Kidney (tissue), 14 donors: ENCODE data around the gene TRIM72. TPM values are rescaled to one million over a fixed set of nuclear protein-coding genes. Genes with fewer than 3 reads are reported as not detected.

Source experiments
- DNase-seq, 5 donors: peaks; one replicate each; pipeline ENCODE4 v3.0.0-alpha.2; 2013 to 2020
- FAIRE-seq: peaks from 2 replicates; lab custom pipeline; 2012; peaks lifted over from hg19 to GRCh38; lab: Jason Lieb, UNC
- H3K27ac ChIP-seq, 2 donors: one replicate each; pipeline ENCODE4 v1.7.0; 2013; ENCODE audit warnings: low read depth in 2 of 2, low read length in 2 of 2, inconsistent platforms in 1 of 2
- H3K27me3 ChIP-seq: one replicate; pipeline ENCODE4 v1.7.1; 2013; ENCODE audit warnings: low read length, inconsistent platforms; ENCODE audit not compliant: control insufficient read depth, insufficient read depth
- H3K36me3 ChIP-seq, 3 donors: one replicate each; pipeline versions ENCODE4 v1.7.0 to v1.7.1; 2013; ENCODE audit warnings: low read length in 3 of 3, control low read depth in 1 of 3, inconsistent platforms in 1 of 3; ENCODE audit not compliant: insufficient read depth in 3 of 3, control insufficient read depth in 2 of 3
- H3K4me1 ChIP-seq, 3 donors: one replicate each; pipeline versions ENCODE4 v1.7.0 to v1.7.1; 2013; ENCODE audit warnings: low read length in 3 of 3, inconsistent platforms in 1 of 3, low read depth in 1 of 3; ENCODE audit not compliant: control insufficient read depth in 2 of 3, insufficient read depth in 2 of 3
- H3K4me3 ChIP-seq, 3 donors: one replicate each; pipeline versions ENCODE4 v1.7.0 to v1.8.1; 2013; ENCODE audit warnings: low read length in 3 of 3, control low read depth in 1 of 3, inconsistent platforms in 1 of 3
- H3K9ac ChIP-seq, 3 donors: one replicate each; pipeline versions ENCODE4 v1.7.0 to v1.7.1; 2013; ENCODE audit warnings: low read length in 3 of 3, control low read depth in 1 of 3, inconsistent platforms in 1 of 3
- H3K9me3 ChIP-seq, 3 donors: one replicate each; pipeline versions ENCODE4 v1.7.0 to v1.7.1; 2013; ENCODE audit warnings: low read length in 3 of 3, control low read depth in 1 of 3, inconsistent platforms in 1 of 3; ENCODE audit not compliant: control insufficient read depth in 2 of 3, insufficient read depth in 1 of 3
- CTCF ChIP-seq: IDR thresholded peaks from 3 replicates; pipeline ENCODE4 v1.5.1; 2012; ENCODE audit warnings: mild to moderate bottlenecking, moderate library complexity, borderline replicate concordance; ENCODE audit not compliant: insufficient read depth; ENCODE audit errors: extremely low read depth
- intact Hi-C: fragments of 100-400 bp; cut with DNase I; formaldehyde crosslinking; loops from one replicate; pipeline ENCODE4 v1.11.1; 2022
- polyA plus RNA-seq: library from polyadenylated mRNA; stranded (reverse); fragments of 350-450 nt; fragmentation: Illumina TruSeq; extraction: RNeasy Lipid Tissue Mini Kit (QIAGEN cat#74804); gene quantifications from one replicate; pipeline ENCODE4 v1.2.3, GENCODE V29; 2014; ENCODE audit warnings: low read depth, low replicate concordance; ENCODE audit not compliant: insufficient read depth
- total RNA-seq: library from RNA; stranded (reverse); fragmentation: NEBNext Ultra II Directional; extraction: Animal tissue kit (Norgen Biotek cat#: 25700); gene quantifications from one replicate; pipeline ENCODE4 v1.2.1, GENCODE V29; 2021
- donor health status: control.
- donor health status: control.
- donor health status: control.
- donor health status: control.
- donor health status: control.
- donor health status: DM: yes; HTN: yes; CAD: no.
- donor health status: Normal renal cell carcinoma (clear cell type).

The TRIM72 gene
- total and polyA plus RNA-seq, 2 donors from 2014 or later, result 0.06 to 0.11 TPM

DNA sequence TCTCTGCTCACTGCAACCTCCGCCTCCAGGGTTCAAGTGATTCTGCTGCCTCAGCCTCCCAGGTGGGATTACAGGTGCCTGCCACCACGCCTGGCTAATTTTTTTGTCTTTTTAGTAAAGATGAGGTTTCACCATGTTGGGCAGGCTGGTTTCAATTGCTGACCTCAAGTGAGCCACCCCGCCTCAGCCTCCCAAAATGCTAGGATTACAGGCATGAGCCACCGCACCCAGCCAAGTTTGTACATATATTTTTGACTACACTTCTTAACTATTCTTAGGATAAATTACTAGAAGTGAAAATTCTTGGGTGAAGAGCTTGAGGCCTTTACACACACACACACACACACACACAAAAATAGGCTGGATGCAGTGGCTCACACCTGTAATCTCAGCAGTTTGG, 44.4 kb downstream of the TRIM72 start:
- no peak for TF ChIP-seq CTCF
- no peaks in the 10 kb centered on the region for H3K9me3 ChIP-seq
- no peak overlapping the region for H3K4me3 ChIP-seq
- no peaks in the 10 kb centered on the region for H3K36me3 ChIP-seq
- H3K27me3 ChIP-seq, result no peaks in the 10 kb centered on the region
- H3K27ac ChIP-seq, result no peak overlapping the region
- no peak for FAIRE-seq
- H3K9ac ChIP-seq, result no peak overlapping the region
- H3K4me1 ChIP-seq, result no peaks in the 10 kb centered on the region
- no peak for DNase-seq
- intact Hi-C loops, result no loop called here

- DNase-seq (no peak), FAIRE-seq (no peak)
- TF ChIP-seq CTCF, result no peak
- intact Hi-C loops, result no loop called here
- no peak overlapping the region for H3K27ac ChIP-seq
- no peaks in the 10 kb centered on the region for H3K36me3 ChIP-seq
- no peaks in the 10 kb centered on the region for H3K27me3 ChIP-seq
- no peak overlapping the region for H3K9ac ChIP-seq
- no peaks in the 10 kb centered on the region for H3K9me3 ChIP-seq
- H3K4me3 ChIP-seq, result no peak overlapping the region
- H3K4me1 ChIP-seq, result no peaks in the 10 kb centered on the region
These were observed 46.4 kb downstream of the TRIM72 start for GRCh38 chr16:31260136-31260931.

DNA sequence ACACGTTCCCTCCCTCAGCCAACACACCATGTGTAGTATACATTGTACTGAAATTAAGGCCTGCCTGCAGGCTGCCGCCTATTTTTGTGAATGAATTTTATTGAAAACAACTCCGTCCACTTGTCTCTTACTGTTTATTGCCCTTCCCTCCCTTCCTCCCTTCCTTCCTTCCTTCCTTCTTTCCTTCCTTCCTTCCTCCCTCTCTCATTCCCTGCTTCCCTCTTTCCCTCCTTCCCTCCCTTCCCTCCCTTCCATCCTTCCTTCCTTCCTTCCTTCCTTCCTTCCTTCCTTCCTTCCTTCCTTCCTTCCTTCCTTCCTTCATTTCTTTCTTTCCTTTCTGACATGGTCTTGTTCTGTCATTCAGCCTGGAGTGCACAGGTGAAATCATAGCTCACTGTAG, 48.2 kb downstream of the TRIM72 start:
- Histone ChIP-seq H3K9me3 (no peaks in the 10 kb centered on the region), H3K36me3 (no peaks in the 10 kb centered on the region), H3K4me1 (no peaks in the 10 kb centered on the region), H3K9ac (no peak overlapping the region), H3K27me3 (no peaks in the 10 kb centered on the region), H3K4me3 (no peak overlapping the region), H3K27ac (no peak overlapping the region)
- FAIRE-seq (no peak), DNase-seq (no peak)
- intact Hi-C loops, result no loop called here
- no peak for TF ChIP-seq CTCF
